HCT116 (cell line): Measurements from ENCODE around the gene EIF3A.
"Not testable (repeated sequence)": the region's sequence is repeated elsewhere in the genome, so short reads cannot be mapped to it uniquely, and the experiment has no call there.

ENCODE experiments used
- EGR1 ChIP-seq: IDR thresholded peaks from 2 replicates; pipeline ENCODE4 v1.6.1; 2012; ENCODE audit warnings: low read depth
- EZH2phosphoT487 ChIP-seq: fragments of 200-600 bp; IDR thresholded peaks from 2 replicates; pipeline ENCODE4 v1.6.1; 2018; ENCODE audit warnings: antibody characterized with exemption, borderline replicate concordance
- TF ChIP-seq, protein P1 (sequence below), 3 experiments: fragments of 200-600 bp in 1 of 3; sonication (generic) in 1 of 3; IDR thresholded peaks in 2 of 3; conservative IDR thresholded peaks in 1 of 3; 2 replicates each; pipeline ENCODE4 v1.5.1; 2012 to 2017; ENCODE audit warnings: low read depth in 2 of 3, low read length in 2 of 3, antibody characterized with exemption in 1 of 3, borderline replicate concordance in 1 of 3, control low read depth in 1 of 3, mild to moderate bottlenecking in 1 of 3, mixed read lengths in 1 of 3, mixed run types in 1 of 3, moderate library complexity in 1 of 3; ENCODE audit not compliant: insufficient read depth in 1 of 3

DNA sequence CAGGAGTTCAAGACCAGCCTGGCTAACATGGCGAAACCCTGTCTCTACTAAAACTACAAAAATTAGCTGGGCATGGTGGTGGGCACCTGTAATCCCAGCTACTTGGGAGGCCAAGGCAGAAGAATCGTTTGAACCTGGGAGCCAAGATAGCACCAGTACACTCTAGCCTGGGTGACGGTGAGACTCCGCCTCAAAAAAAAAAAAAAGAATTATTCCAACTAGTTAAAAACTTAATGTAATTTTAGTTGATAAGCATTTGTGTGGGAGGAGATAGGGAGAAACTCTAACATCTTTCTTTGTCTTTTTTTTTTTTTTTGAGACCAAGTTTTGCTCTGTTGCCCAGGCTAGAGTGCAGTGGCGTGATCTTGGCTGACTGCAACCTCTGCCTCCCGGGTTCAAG is 26.5 kb upstream of the EIF3A start:
- not testable (repeated sequence) for TF ChIP-seq EGR1, EZH2phosphoT487
- TF ChIP-seq, protein P1, sequence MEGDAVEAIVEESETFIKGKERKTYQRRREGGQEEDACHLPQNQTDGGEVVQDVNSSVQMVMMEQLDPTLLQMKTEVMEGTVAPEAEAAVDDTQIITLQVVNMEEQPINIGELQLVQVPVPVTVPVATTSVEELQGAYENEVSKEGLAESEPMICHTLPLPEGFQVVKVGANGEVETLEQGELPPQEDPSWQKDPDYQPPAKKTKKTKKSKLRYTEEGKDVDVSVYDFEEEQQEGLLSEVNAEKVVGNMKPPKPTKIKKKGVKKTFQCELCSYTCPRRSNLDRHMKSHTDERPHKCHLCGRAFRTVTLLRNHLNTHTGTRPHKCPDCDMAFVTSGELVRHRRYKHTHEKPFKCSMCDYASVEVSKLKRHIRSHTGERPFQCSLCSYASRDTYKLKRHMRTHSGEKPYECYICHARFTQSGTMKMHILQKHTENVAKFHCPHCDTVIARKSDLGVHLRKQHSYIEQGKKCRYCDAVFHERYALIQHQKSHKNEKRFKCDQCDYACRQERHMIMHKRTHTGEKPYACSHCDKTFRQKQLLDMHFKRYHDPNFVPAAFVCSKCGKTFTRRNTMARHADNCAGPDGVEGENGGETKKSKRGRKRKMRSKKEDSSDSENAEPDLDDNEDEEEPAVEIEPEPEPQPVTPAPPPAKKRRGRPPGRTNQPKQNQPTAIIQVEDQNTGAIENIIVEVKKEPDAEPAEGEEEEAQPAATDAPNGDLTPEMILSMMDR (IDR thresholded peaks at IDR 0.05 in 2 of 3, conservative IDR thresholded peaks at IDR 0.05 in 1 of 3; ENCODE audit: borderline replicate concordance in 1 of 3, insufficient read depth in 1 of 3, low read depth in 2 of 3, low read length in 2 of 3), result not testable (repeated sequence)
